Trophoblast cell (in vitro differentiated cells and primary cell): ENCODE measurements around the gene GATA5.

ENCODE experiments used
- DNase-seq, 2 donors: peaks; one replicate each; pipeline ENCODE4 v3.0.0-alpha.2; 2016
- H2AFZ ChIP-seq: 2 replicates; pipeline ENCODE4 v1.6.1; 2013; ENCODE audit warnings: low read length, moderate library complexity, mild to moderate bottlenecking; ENCODE audit not compliant: insufficient read depth, poor library complexity
- H2AK5ac ChIP-seq: 2 replicates; pipeline ENCODE4 v1.6.1; 2013; ENCODE audit warnings: mild to moderate bottlenecking, low read length
- H2BK120ac ChIP-seq: 2 replicates; pipeline ENCODE4 v1.6.1; 2013; ENCODE audit warnings: low read length, mild to moderate bottlenecking, moderate library complexity; ENCODE audit not compliant: insufficient read depth, poor library complexity
- H2BK12ac ChIP-seq: 2 replicates; pipeline ENCODE4 v1.6.1; 2013; ENCODE audit warnings: mild to moderate bottlenecking, low read length, moderate library complexity
- H2BK5ac ChIP-seq: 2 replicates; pipeline ENCODE4 v1.6.1; 2013; ENCODE audit warnings: low read length, low read depth, moderate library complexity, mild to moderate bottlenecking; ENCODE audit not compliant: poor library complexity
- H3K14ac ChIP-seq: 2 replicates; pipeline ENCODE4 v1.6.1; 2013; ENCODE audit warnings: mild to moderate bottlenecking, low read length
- H3K18ac ChIP-seq: 2 replicates; pipeline ENCODE4 v1.6.1; 2013; ENCODE audit warnings: mild to moderate bottlenecking, low read length
- H3K23ac ChIP-seq: 2 replicates; pipeline ENCODE4 v1.6.1; 2013; ENCODE audit warnings: low read length
- H3K27ac ChIP-seq: 2 replicates; pipeline ENCODE4 v1.5.1; 2013; ENCODE audit warnings: low read depth, mild to moderate bottlenecking, inconsistent platforms, low read length, moderate library complexity
- H3K27me3 ChIP-seq: 2 replicates; pipeline ENCODE4 v1.6.1; 2013; ENCODE audit warnings: inconsistent platforms, mild to moderate bottlenecking, low read length, moderate library complexity; ENCODE audit not compliant: insufficient read depth
- H3K36me3 ChIP-seq, 2 experiments: 1 replicate in 1 of 2; 2 replicates in 1 of 2; pipeline ENCODE4 v1.6.1; 2013; ENCODE audit warnings: low read length in 2 of 2, mild to moderate bottlenecking in 2 of 2, moderate library complexity in 1 of 2; ENCODE audit not compliant: insufficient read depth in 2 of 2, control insufficient read depth in 1 of 2
- H3K4ac ChIP-seq: 2 replicates; pipeline ENCODE4 v1.6.1; 2013; ENCODE audit warnings: low read depth, mild to moderate bottlenecking, low read length, moderate library complexity
- H3K4me1 ChIP-seq, 2 experiments: 1 replicate in 1 of 2; 2 replicates in 1 of 2; pipeline ENCODE4 v1.6.1; 2013; ENCODE audit warnings: low read length in 2 of 2, mild to moderate bottlenecking in 2 of 2, moderate library complexity in 1 of 2; ENCODE audit not compliant: insufficient read depth in 2 of 2, control insufficient read depth in 1 of 2
- H3K4me2 ChIP-seq: 2 replicates; pipeline ENCODE4 v1.6.1; 2013; ENCODE audit warnings: inconsistent platforms, mild to moderate bottlenecking, low read length, moderate library complexity
- H3K4me3 ChIP-seq: 2 replicates; pipeline ENCODE4 v1.5.1; 2013; ENCODE audit warnings: mild to moderate bottlenecking, low read depth, low read length, inconsistent platforms
- H3K79me1 ChIP-seq: one replicate; pipeline ENCODE4 v1.6.1; 2013; ENCODE audit warnings: low read length
- H3K79me2 ChIP-seq: 2 replicates; pipeline ENCODE4 v1.6.1; 2013; ENCODE audit warnings: low read length, mild to moderate bottlenecking; ENCODE audit not compliant: control insufficient read depth, insufficient read depth, poor library complexity
- H3K9ac ChIP-seq: 2 replicates; pipeline ENCODE4 v1.6.1; 2013; ENCODE audit warnings: mild to moderate bottlenecking, low read length
- H3K9me3 ChIP-seq: 2 replicates; pipeline ENCODE4 v1.6.1; 2013; ENCODE audit warnings: low read depth, mild to moderate bottlenecking, control low read depth, inconsistent platforms, low read length; ENCODE audit not compliant: insufficient read depth
- H4K12ac ChIP-seq: 2 replicates; pipeline ENCODE4 v1.6.1; 2013; ENCODE audit warnings: low read depth, mild to moderate bottlenecking, low read length, moderate library complexity
- H4K8ac ChIP-seq: 2 replicates; pipeline ENCODE4 v1.6.1; 2013; ENCODE audit warnings: low read depth, mild to moderate bottlenecking, low read length, moderate library complexity
- H4K91ac ChIP-seq: one replicate; pipeline ENCODE4 v1.6.1; 2013; ENCODE audit warnings: low read depth, mild to moderate bottlenecking, low read length, moderate library complexity
- WGBS: extraction: QIAGEN DNeasy Blood & Tissue Kit; methylation state at CpG from one replicate; pipeline ENCODE4 v1.1.7; 2013; ENCODE audit warnings: missing lambda C conversion rate; ENCODE audit not compliant: insufficient read length, insufficient coverage; ENCODE audit errors: extremely low coverage; 5-methylcytosine and 5-hydroxymethylcytosine counted together

GATA5 gene

GRCh38 chr20:62420846-62421715 lies 54.7 kb downstream of the GATA5 start:
- H3K18ac ChIP-seq, result no peak overlapping the region
- peak overlapping the region; percentile 39 for H3K4me3 ChIP-seq
- H3K14ac ChIP-seq, result no peak overlapping the region
- no peak overlapping the region for H3K4ac ChIP-seq
- no peaks in the 10 kb centered on the region for H3K27me3 ChIP-seq
- H2BK120ac ChIP-seq, result no peak overlapping the region
- no peak overlapping the region for H3K4me2 ChIP-seq
- H4K91ac ChIP-seq, result no peak overlapping the region
- no peak overlapping the region for H4K12ac ChIP-seq
- H3K27ac ChIP-seq, result no peak overlapping the region
- peaks cover 23 to 31% of the 10 kb centered on the region in 2 experiments for H3K4me1 ChIP-seq
- no CpG with 5 or more reads among the region's 24 CpGs for WGBS
- no peak overlapping the region for H3K23ac ChIP-seq
- DNase-seq, result peak; percentile 49 to 56
- no peaks in the 10 kb centered on the region for H3K79me1 ChIP-seq
- no peak overlapping the region for H4K8ac ChIP-seq
- H3K9ac ChIP-seq, result no peak overlapping the region
- H2AFZ ChIP-seq, result no peak overlapping the region
- H3K79me2 ChIP-seq, result peaks cover 3% of the 10 kb centered on the region
- H3K9me3 ChIP-seq, result peaks cover 7% of the 10 kb centered on the region
- no peak overlapping the region for H2BK12ac ChIP-seq
- H2BK5ac ChIP-seq, result no peak overlapping the region
- H3K36me3 ChIP-seq, result peaks cover 4 to 5% of the 10 kb centered on the region in 2 experiments
- no peak overlapping the region for H2AK5ac ChIP-seq

GRCh38 chr20:62419759-62420158 lies 56.0 kb downstream of the GATA5 start:
- H3K27ac ChIP-seq, result no peak overlapping the region
- no peak overlapping the region for H2BK120ac ChIP-seq
- no peak overlapping the region for H3K9ac ChIP-seq
- no peak overlapping the region for H4K91ac ChIP-seq
- no peak overlapping the region for H3K4me3 ChIP-seq
- no peak overlapping the region for H2AFZ ChIP-seq
- peaks cover 17 to 22% of the 10 kb centered on the region in 2 experiments for H3K4me1 ChIP-seq
- no peak overlapping the region for H3K23ac ChIP-seq
- DNase-seq, result no peak
- no peak overlapping the region for H4K8ac ChIP-seq
- H2BK12ac ChIP-seq, result no peak overlapping the region
- no peak overlapping the region for H3K4ac ChIP-seq
- H2AK5ac ChIP-seq, result no peak overlapping the region
- WGBS, result no CpG with 5 or more reads among the region's 9 CpGs
- H3K27me3 ChIP-seq, result no peaks in the 10 kb centered on the region
- H4K12ac ChIP-seq, result no peak overlapping the region
- no peak overlapping the region for H3K4me2 ChIP-seq
- H3K36me3 ChIP-seq, result peaks cover 6 to 8% of the 10 kb centered on the region in 2 experiments
- no peaks in the 10 kb centered on the region for H3K79me2 ChIP-seq
- H3K9me3 ChIP-seq, result peaks cover 8% of the 10 kb centered on the region
- no peaks in the 10 kb centered on the region for H3K79me1 ChIP-seq
- no peak overlapping the region for H2BK5ac ChIP-seq
- no peak overlapping the region for H3K18ac ChIP-seq
- no peak overlapping the region for H3K14ac ChIP-seq

DNA sequence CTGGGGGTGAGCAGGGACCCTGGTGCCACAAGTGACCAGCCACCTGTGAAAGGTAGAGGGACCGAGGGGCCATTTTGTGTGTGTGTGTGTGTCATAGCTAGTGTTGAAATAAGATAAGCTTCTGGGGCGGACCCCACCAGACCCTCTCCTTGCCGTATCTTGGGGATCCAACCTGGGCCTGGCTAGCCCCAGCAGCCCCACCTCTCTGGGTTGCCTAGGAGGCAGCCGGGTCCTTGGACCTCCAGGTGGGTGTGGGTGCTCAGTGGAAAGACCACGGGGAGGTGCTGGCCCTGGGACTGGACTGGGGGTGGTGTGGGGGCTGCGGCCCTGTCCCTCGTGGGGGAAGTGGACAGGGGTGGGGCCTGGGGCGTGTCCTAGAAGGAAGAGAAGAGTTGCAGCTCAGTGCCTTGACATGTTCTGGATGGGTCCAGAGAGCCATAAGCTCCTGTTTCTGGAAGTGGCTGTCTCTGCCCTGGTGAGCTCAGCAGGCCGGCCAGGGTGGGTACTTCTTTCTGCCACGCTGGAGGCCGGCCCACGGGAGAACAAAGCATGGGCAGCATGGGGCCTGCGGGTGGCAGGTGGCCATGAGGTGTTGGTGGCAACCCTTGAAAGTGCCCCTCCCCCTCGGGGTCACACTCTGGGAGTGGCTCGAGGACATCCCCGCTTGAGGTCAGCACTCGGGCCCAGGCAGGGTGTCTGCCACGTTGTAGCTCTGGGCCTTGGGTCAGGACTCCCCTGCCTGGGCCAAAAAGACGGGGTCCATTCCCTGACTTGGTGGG lies 56.9 kb downstream of the GATA5 start:
- Histone ChIP-seq H3K14ac (no peak overlapping the region), H3K9me3 (peaks cover 11% of the 10 kb centered on the region), H3K27me3 (no peaks in the 10 kb centered on the region), H3K79me1 (no peaks in the 10 kb centered on the region), H4K91ac (no peak overlapping the region), H3K4me3 (no peak overlapping the region), H3K4ac (no peak overlapping the region), H2AK5ac (no peak overlapping the region), H3K23ac (no peak overlapping the region), H3K18ac (no peak overlapping the region), H2BK5ac (no peak overlapping the region), H2AFZ (no peak overlapping the region), H4K8ac (no peak overlapping the region), H3K36me3 (peaks cover 6 to 9% of the 10 kb centered on the region in 2 experiments), H3K9ac (no peak overlapping the region), H4K12ac (no peak overlapping the region), H2BK120ac (no peak overlapping the region), H2BK12ac (no peak overlapping the region), H3K27ac (no peak overlapping the region), H3K4me2 (no peak overlapping the region), H3K79me2 (no peaks in the 10 kb centered on the region), H3K4me1 (peaks cover 10 to 14% of the 10 kb centered on the region in 2 experiments)
- WGBS, result no CpG with 5 or more reads among the region's 19 CpGs
- DNase-seq, result no peak

GRCh38 chr20:62417981-62418708 lies 57.6 kb downstream of the GATA5 start:
- H3K27ac ChIP-seq, result no peak overlapping the region
- H3K9ac ChIP-seq, result no peak overlapping the region
- H3K79me1 ChIP-seq, result no peaks in the 10 kb centered on the region
- H2BK120ac ChIP-seq, result no peak overlapping the region
- H2BK5ac ChIP-seq, result no peak overlapping the region
- no peak overlapping the region for H4K8ac ChIP-seq
- WGBS, result no CpG with 5 or more reads among the region's 25 CpGs
- H3K4me3 ChIP-seq, result no peak overlapping the region
- H2AFZ ChIP-seq, result no peak overlapping the region
- H3K27me3 ChIP-seq, result no peaks in the 10 kb centered on the region
- no peak overlapping the region for H3K23ac ChIP-seq
- peaks cover 10 to 14% of the 10 kb centered on the region in 2 experiments for H3K4me1 ChIP-seq
- H3K4me2 ChIP-seq, result no peak overlapping the region
- H3K36me3 ChIP-seq, result peaks cover 6 to 9% of the 10 kb centered on the region in 2 experiments
- no peak overlapping the region for H4K12ac ChIP-seq
- H3K18ac ChIP-seq, result no peak overlapping the region
- H3K79me2 ChIP-seq, result no peaks in the 10 kb centered on the region
- H2BK12ac ChIP-seq, result no peak overlapping the region
- no peak overlapping the region for H3K4ac ChIP-seq
- no peak overlapping the region for H3K14ac ChIP-seq
- H2AK5ac ChIP-seq, result no peak overlapping the region
- no peak for DNase-seq
- H3K9me3 ChIP-seq, result peaks cover 11% of the 10 kb centered on the region
- no peak overlapping the region for H4K91ac ChIP-seq
